GM19395 (cell line): ENCODE results near the gene GBF1.

Experiments used
- ATAC-seq: cut with Tn5 transposase; IDR thresholded peaks from one replicate; pipeline ENCODE4 v1.9.1; 2021; ENCODE audit warnings: mild to moderate bottlenecking, moderate library complexity; ENCODE audit not compliant: unreplicated experiment

The GBF1 gene

GRCh38 chr10:102384606-102385429 lies 139.5 kb downstream of the GBF1 start:
- ATAC-seq, result no peak

- no peak for ATAC-seq
Observed at GRCh38 chr10:102389894-102390293, 144.6 kb downstream of the GBF1 start.

GRCh38 chr10:102392306-102392705 lies 147.0 kb downstream of the GBF1 start:
- ATAC-seq, result no peak

- no peak for ATAC-seq
Observed at GRCh38 chr10:102393411-102394078, 148.2 kb downstream of the GBF1 start.

- peak; percentile 82 for ATAC-seq
Observed at GRCh38 chr10:102394079-102394800, 148.9 kb downstream of the GBF1 start.

GRCh38 chr10:102394801-102395399 lies 149.6 kb downstream of the GBF1 start:
- ATAC-seq, result peak; percentile 1

- ATAC-seq, result peak; percentile 25
Observed at GRCh38 chr10:102395400-102396316, 150.3 kb downstream of the GBF1 start, which contains the start of gene NFKB2. Gene NFKB2 (plus strand): TSS chr10:102395705. CDS start chr10:102395960, 255 bp downstream.

GRCh38 chr10:102396317-102396650 lies 151.0 kb downstream of the GBF1 start:
- no peak for ATAC-seq

GRCh38 chr10:102396730-102397151 lies 151.4 kb downstream of the GBF1 start:
- ATAC-seq, result no peak

- no peak for ATAC-seq
Observed at GRCh38 chr10:102397222-102398171, 152.2 kb downstream of the GBF1 start.

- ATAC-seq, result no peak
Observed at GRCh38 chr10:102398172-102399020, 153.1 kb downstream of the GBF1 start.

- ATAC-seq, result peak; percentile 51
Observed at GRCh38 chr10:102399217-102400021, 154.1 kb downstream of the GBF1 start.

- no peak for ATAC-seq
Observed at GRCh38 chr10:102400076-102400475, 154.7 kb downstream of the GBF1 start.

- ATAC-seq, result no peak
Observed at GRCh38 chr10:102400598-102401341, 155.4 kb downstream of the GBF1 start.

GRCh38 chr10:102401342-102401654 lies 156.0 kb downstream of the GBF1 start:
- no peak for ATAC-seq

GRCh38 chr10:102401735-102402511 lies 156.6 kb downstream of the GBF1 start:
- no peak for ATAC-seq
